ENCODE measurements around the gene HRH1. TPM values are rescaled to one million over a fixed set of nuclear protein-coding genes. Genes with fewer than 3 reads are reported as not detected.

The HRH1 gene
- polyA plus RNA-seq, 1 donor (not counting 4 experiments of a cell fraction or from before 2014, with no cell fraction given), result 13.9 TPM

GRCh38 chr3:11291808-11292207 lies 137.5 kb downstream of the HRH1 start:
- Histone ChIP-seq H3K36me3 (ENCODE audit: control insufficient read depth in 2 of 2, extremely low read depth in 1 of 2, insufficient read depth in 2 of 2, low read length in 2 of 2) (peaks cover 2 to 8% of the 10 kb centered on the region in 2 experiments), H3K4me2 (ENCODE audit: control insufficient read depth, extremely low read depth, insufficient read depth, low read depth, low read length) (no peak overlapping the region), H3K4me1 (ENCODE audit: control insufficient read depth, extremely low read depth, insufficient read depth, low read length) (peaks cover 44% of the 10 kb centered on the region), H3K79me2 (ENCODE audit: control insufficient read depth, insufficient read depth, low read length) (peaks cover 9% of the 10 kb centered on the region), H3K4me3 (ENCODE audit: control insufficient read depth in 2 of 3, extremely low read depth in 1 of 3, insufficient read depth in 2 of 3, low read depth in 1 of 3, low read length in 3 of 3) (no peak overlapping the region), H4K20me1 (ENCODE audit: control insufficient read depth, extremely low read depth, insufficient read depth, low read length) (no peaks in the 10 kb centered on the region), H3K9me1 (ENCODE audit: control insufficient read depth, extremely low read depth, insufficient read depth, low read length) (no peaks in the 10 kb centered on the region), H3K27me3 (ENCODE audit: control insufficient read depth, extremely low read depth, insufficient read depth, low read length) (no peaks in the 10 kb centered on the region), H3K9me3 (ENCODE audit: control insufficient read depth, low read depth, low read length) (no peaks in the 10 kb centered on the region), H3K27ac (ENCODE audit: control insufficient read depth, insufficient read depth, low read length) (no peak overlapping the region), H2AFZ (ENCODE audit: control insufficient read depth, low read length) (no peak overlapping the region), H3K9ac (ENCODE audit: control insufficient read depth, extremely low read depth, insufficient read depth, low read length) (no peak overlapping the region)
- TF ChIP-seq EZH2 (IDR thresholded peaks at IDR 0.05; ENCODE audit: low read length) (no peak), CTCF (optimal IDR thresholded peaks at IDR 0.05 in 1 of 3, IDR thresholded peaks at IDR 0.05 in 1 of 3, conservative IDR thresholded peaks at IDR 0.05 in 1 of 3; ENCODE audit: extremely low read depth in 1 of 3, insufficient read depth in 2 of 3, low read length in 3 of 3) (no peak)
- DNase-seq (ENCODE audit: low read depth, low spot score), result no peak
- dilution Hi-C loops (cut with MboI; ENCODE audit: extremely low pct_ligation_motif_present, low sequenced_read_pairs), result no loop called here
- no peak for FAIRE-seq

- Histone ChIP-seq H3K4me1 (ENCODE audit: control insufficient read depth, extremely low read depth, insufficient read depth, low read length) (no peaks in the 10 kb centered on the region), H4K20me1 (ENCODE audit: control insufficient read depth, extremely low read depth, insufficient read depth, low read length) (no peaks in the 10 kb centered on the region), H3K9ac (ENCODE audit: control insufficient read depth, extremely low read depth, insufficient read depth, low read length) (no peak overlapping the region), H3K9me1 (ENCODE audit: control insufficient read depth, extremely low read depth, insufficient read depth, low read length) (no peaks in the 10 kb centered on the region), H3K4me3 (ENCODE audit: control insufficient read depth in 2 of 3, extremely low read depth in 1 of 3, insufficient read depth in 2 of 3, low read depth in 1 of 3, low read length in 3 of 3) (no peak overlapping the region), H3K4me2 (ENCODE audit: control insufficient read depth, extremely low read depth, insufficient read depth, low read depth, low read length) (no peak overlapping the region), H3K9me3 (ENCODE audit: control insufficient read depth, low read depth, low read length) (no peaks in the 10 kb centered on the region), H3K36me3 (ENCODE audit: control insufficient read depth in 2 of 2, extremely low read depth in 1 of 2, insufficient read depth in 2 of 2, low read length in 2 of 2) (peaks cover 4 to 13% of the 10 kb centered on the region in 2 experiments), H2AFZ (ENCODE audit: control insufficient read depth, low read length) (no peak overlapping the region), H3K79me2 (ENCODE audit: control insufficient read depth, insufficient read depth, low read length) (peaks cover 2% of the 10 kb centered on the region), H3K27ac (ENCODE audit: control insufficient read depth, insufficient read depth, low read length) (no peak overlapping the region), H3K27me3 (ENCODE audit: control insufficient read depth, extremely low read depth, insufficient read depth, low read length) (no peaks in the 10 kb centered on the region)
- DNase-seq (ENCODE audit: low read depth, low spot score), result no peak
- no peak for TF ChIP-seq EZH2 (IDR thresholded peaks at IDR 0.05; ENCODE audit: low read length)
- no peak for TF ChIP-seq CTCF (optimal IDR thresholded peaks at IDR 0.05 in 1 of 3, IDR thresholded peaks at IDR 0.05 in 1 of 3, conservative IDR thresholded peaks at IDR 0.05 in 1 of 3; ENCODE audit: extremely low read depth in 1 of 3, insufficient read depth in 2 of 3, low read length in 3 of 3)
- no peak for FAIRE-seq
- dilution Hi-C loops (cut with MboI; ENCODE audit: extremely low pct_ligation_motif_present, low sequenced_read_pairs), result no loop called here
Observed at GRCh38 chr3:11297126-11297525, 142.8 kb downstream of the HRH1 start.

Measured in keratinocyte (primary cell).